T-helper 1 cell treated with Interleukin-12 subunit alpha and Interleukin-12 subunit beta and Interleukin-4 antibody, amounts not matched to agents 30 μg/mL and 1 μg/mL, for 36 hours (primary cell): ENCODE results near the gene FKBP2.
A peak's percentile ranks its signal among the peaks of the same experiment; 100 is the strongest.

Experiments used
- H3K27ac Mint-ChIP-seq: one replicate; pipeline ENCODE4 v1.8.0; 2021; ENCODE audit warnings: mild to moderate bottlenecking, mixed read lengths
- H3K27me3 Mint-ChIP-seq: one replicate; pipeline ENCODE4 v1.8.0; 2021; ENCODE audit warnings: low read depth, mixed read lengths
- H3K36me3 Mint-ChIP-seq: one replicate; pipeline ENCODE4 v1.8.0; 2021; ENCODE audit warnings: low read depth, mixed read lengths
- H3K4me1 Mint-ChIP-seq: one replicate; pipeline ENCODE4 v1.8.0; 2021; ENCODE audit warnings: low read depth, mixed read lengths
- H3K4me3 Mint-ChIP-seq: one replicate; pipeline ENCODE4 v1.8.0; 2021; ENCODE audit warnings: mild to moderate bottlenecking, moderate library complexity, mixed read lengths
- H3K9me3 Mint-ChIP-seq: one replicate; pipeline ENCODE4 v1.8.0; 2021; ENCODE audit warnings: mixed read lengths

FKBP2 gene

GRCh38 chr11:64266339-64266738, 25.4 kb downstream of the FKBP2 start:
- Mint-ChIP-seq H3K4me1 (peaks cover 14% of the 10 kb centered on the region), H3K36me3 (peaks cover 12% of the 10 kb centered on the region)

GRCh38 chr11:64267207-64267945, 26.5 kb downstream of the FKBP2 start:
- Mint-ChIP-seq H3K27me3 (no peaks in the 10 kb centered on the region), H3K9me3 (no peaks in the 10 kb centered on the region), H3K4me3 (no peak overlapping the region), H3K27ac (no peak overlapping the region), H3K36me3 (peaks cover 13% of the 10 kb centered on the region), H3K4me1 (peaks cover 20% of the 10 kb centered on the region)

More at GRCh38 chr11:64266339-64266738, 25.4 kb downstream of the FKBP2 start:
- Mint-ChIP-seq H3K4me3 (no peak overlapping the region), H3K9me3 (no peaks in the 10 kb centered on the region), H3K27me3 (no peaks in the 10 kb centered on the region), H3K27ac (no peak overlapping the region)

- no peaks in the 10 kb centered on the region for H3K9me3 Mint-ChIP-seq
- peak overlapping the region; percentile 99 for H3K27ac Mint-ChIP-seq
- H3K27me3 Mint-ChIP-seq, result no peaks in the 10 kb centered on the region
- peak overlapping the region; percentile 89 for H3K4me3 Mint-ChIP-seq
- H3K4me1 Mint-ChIP-seq, result peaks cover 21% of the 10 kb centered on the region
- H3K36me3 Mint-ChIP-seq, result peaks cover 10% of the 10 kb centered on the region
Observed at GRCh38 chr11:64268025-64268892, 27.4 kb downstream of the FKBP2 start.

GRCh38 chr11:64268893-64269539, 28.1 kb downstream of the FKBP2 start:
- peak overlapping the region; percentile 99 for H3K27ac Mint-ChIP-seq
- H3K9me3 Mint-ChIP-seq, result no peaks in the 10 kb centered on the region
- H3K4me1 Mint-ChIP-seq, result peaks cover 23% of the 10 kb centered on the region
- H3K36me3 Mint-ChIP-seq, result peaks cover 9% of the 10 kb centered on the region
- peak overlapping the region; percentile 89 for H3K4me3 Mint-ChIP-seq
- no peaks in the 10 kb centered on the region for H3K27me3 Mint-ChIP-seq

- H3K4me1 Mint-ChIP-seq, result peaks cover 23% of the 10 kb centered on the region
- peak overlapping the region; percentile 99 for H3K27ac Mint-ChIP-seq
- no peaks in the 10 kb centered on the region for H3K27me3 Mint-ChIP-seq
- H3K4me3 Mint-ChIP-seq, result peak overlapping the region; percentile 89
- no peaks in the 10 kb centered on the region for H3K9me3 Mint-ChIP-seq
- H3K36me3 Mint-ChIP-seq, result peaks cover 9% of the 10 kb centered on the region
Observed at GRCh38 chr11:64269540-64270220, 28.8 kb downstream of the FKBP2 start.

- no peaks in the 10 kb centered on the region for H3K9me3 Mint-ChIP-seq
- H3K27ac Mint-ChIP-seq, result no peak overlapping the region
- peaks cover 6% of the 10 kb centered on the region for H3K36me3 Mint-ChIP-seq
- H3K27me3 Mint-ChIP-seq, result no peaks in the 10 kb centered on the region
- no peak overlapping the region for H3K4me3 Mint-ChIP-seq
- peaks cover 10% of the 10 kb centered on the region for H3K4me1 Mint-ChIP-seq
Observed at GRCh38 chr11:64275031-64275800, 34.3 kb downstream of the FKBP2 start.

GRCh38 chr11:64275841-64276240, 34.9 kb downstream of the FKBP2 start:
- H3K36me3 Mint-ChIP-seq, result peaks cover 6% of the 10 kb centered on the region
- H3K9me3 Mint-ChIP-seq, result no peaks in the 10 kb centered on the region
- no peaks in the 10 kb centered on the region for H3K27me3 Mint-ChIP-seq
- peaks cover 9% of the 10 kb centered on the region for H3K4me1 Mint-ChIP-seq
- H3K4me3 Mint-ChIP-seq, result no peak overlapping the region
- H3K27ac Mint-ChIP-seq, result no peak overlapping the region

GRCh38 chr11:64276653-64277431, 35.9 kb downstream of the FKBP2 start:
- no peak overlapping the region for H3K4me3 Mint-ChIP-seq
- no peaks in the 10 kb centered on the region for H3K9me3 Mint-ChIP-seq
- H3K27me3 Mint-ChIP-seq, result no peaks in the 10 kb centered on the region
- peaks cover 10% of the 10 kb centered on the region for H3K4me1 Mint-ChIP-seq
- H3K27ac Mint-ChIP-seq, result no peak overlapping the region
- peaks cover 11% of the 10 kb centered on the region for H3K36me3 Mint-ChIP-seq

GRCh38 chr11:64278576-64279190, 37.8 kb downstream of the FKBP2 start:
- Mint-ChIP-seq H3K27me3 (no peaks in the 10 kb centered on the region), H3K4me1 (peaks cover 7% of the 10 kb centered on the region), H3K36me3 (peaks cover 9% of the 10 kb centered on the region), H3K27ac (no peak overlapping the region), H3K9me3 (no peaks in the 10 kb centered on the region), H3K4me3 (no peak overlapping the region)

GRCh38 chr11:64281957-64282770, 41.3 kb downstream of the FKBP2 start:
- Mint-ChIP-seq H3K4me3 (peak overlapping the region; percentile 4), H3K36me3 (peaks cover 9% of the 10 kb centered on the region), H3K27me3 (no peaks in the 10 kb centered on the region), H3K9me3 (no peaks in the 10 kb centered on the region), H3K4me1 (peaks cover 14% of the 10 kb centered on the region), H3K27ac (no peak overlapping the region)

- no peaks in the 10 kb centered on the region for H3K27me3 Mint-ChIP-seq
- H3K27ac Mint-ChIP-seq, result peak overlapping the region; percentile 72
- no peaks in the 10 kb centered on the region for H3K9me3 Mint-ChIP-seq
- peaks cover 9% of the 10 kb centered on the region for H3K36me3 Mint-ChIP-seq
- H3K4me1 Mint-ChIP-seq, result peaks cover 14% of the 10 kb centered on the region
- peak overlapping the region; percentile 54 for H3K4me3 Mint-ChIP-seq
Observed at GRCh38 chr11:64283092-64283491, 42.2 kb downstream of the FKBP2 start.
